Measurements from ENCODE around the gene PLEKHA3. TPM values are rescaled to one million over a fixed set of nuclear protein-coding genes. Genes with fewer than 3 reads are reported as not detected.
A peak's percentile ranks its signal among the peaks of the same experiment; 100 is the strongest.
"Not testable (repeated sequence)": the region's sequence is repeated elsewhere in the genome, so short reads cannot be mapped to it uniquely, and the experiment has no call there.

The PLEKHA3 gene
- total RNA-seq, 2 donors from 2014 or later, result 19.3 to 26.1 TPM

DNA sequence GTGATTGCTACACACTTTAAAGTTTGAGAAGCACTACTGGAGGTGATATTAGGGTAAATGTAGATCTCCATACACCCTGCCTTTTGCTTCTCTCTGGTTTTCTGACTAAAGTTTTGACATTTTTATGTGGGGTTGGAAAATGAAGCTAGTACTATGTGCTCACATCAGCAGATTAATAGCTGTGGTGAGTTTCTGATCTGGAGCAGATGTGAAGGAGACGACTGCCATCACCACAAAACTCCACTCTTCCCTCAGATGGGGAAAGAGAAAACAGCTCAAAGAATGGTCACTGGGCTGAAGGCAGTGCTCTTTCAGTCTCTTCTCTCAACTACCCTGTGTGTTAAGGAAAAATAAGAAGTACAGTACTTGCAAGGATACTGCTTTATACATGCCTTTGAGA is 37.2 kb downstream of the PLEKHA3 start:
- Histone ChIP-seq H3K4me3 (no peak overlapping the region), H3K27ac (no peak overlapping the region), H3K9me3 (no peaks in the 10 kb centered on the region), H3K36me3 (no peaks in the 10 kb centered on the region), H3K27me3 (no peaks in the 10 kb centered on the region), H3K9ac (ENCODE audit: low read depth in 2 of 2, low read length in 2 of 2) (no peak overlapping the region), H3K4me1 (no peaks in the 10 kb centered on the region)
- intact Hi-C loops (cut with DNase I), result no loop called here
- TF ChIP-seq, protein P1, sequence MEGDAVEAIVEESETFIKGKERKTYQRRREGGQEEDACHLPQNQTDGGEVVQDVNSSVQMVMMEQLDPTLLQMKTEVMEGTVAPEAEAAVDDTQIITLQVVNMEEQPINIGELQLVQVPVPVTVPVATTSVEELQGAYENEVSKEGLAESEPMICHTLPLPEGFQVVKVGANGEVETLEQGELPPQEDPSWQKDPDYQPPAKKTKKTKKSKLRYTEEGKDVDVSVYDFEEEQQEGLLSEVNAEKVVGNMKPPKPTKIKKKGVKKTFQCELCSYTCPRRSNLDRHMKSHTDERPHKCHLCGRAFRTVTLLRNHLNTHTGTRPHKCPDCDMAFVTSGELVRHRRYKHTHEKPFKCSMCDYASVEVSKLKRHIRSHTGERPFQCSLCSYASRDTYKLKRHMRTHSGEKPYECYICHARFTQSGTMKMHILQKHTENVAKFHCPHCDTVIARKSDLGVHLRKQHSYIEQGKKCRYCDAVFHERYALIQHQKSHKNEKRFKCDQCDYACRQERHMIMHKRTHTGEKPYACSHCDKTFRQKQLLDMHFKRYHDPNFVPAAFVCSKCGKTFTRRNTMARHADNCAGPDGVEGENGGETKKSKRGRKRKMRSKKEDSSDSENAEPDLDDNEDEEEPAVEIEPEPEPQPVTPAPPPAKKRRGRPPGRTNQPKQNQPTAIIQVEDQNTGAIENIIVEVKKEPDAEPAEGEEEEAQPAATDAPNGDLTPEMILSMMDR (IDR thresholded peaks at IDR 0.05), result no peak
- DNase-seq, result no peak

DNA sequence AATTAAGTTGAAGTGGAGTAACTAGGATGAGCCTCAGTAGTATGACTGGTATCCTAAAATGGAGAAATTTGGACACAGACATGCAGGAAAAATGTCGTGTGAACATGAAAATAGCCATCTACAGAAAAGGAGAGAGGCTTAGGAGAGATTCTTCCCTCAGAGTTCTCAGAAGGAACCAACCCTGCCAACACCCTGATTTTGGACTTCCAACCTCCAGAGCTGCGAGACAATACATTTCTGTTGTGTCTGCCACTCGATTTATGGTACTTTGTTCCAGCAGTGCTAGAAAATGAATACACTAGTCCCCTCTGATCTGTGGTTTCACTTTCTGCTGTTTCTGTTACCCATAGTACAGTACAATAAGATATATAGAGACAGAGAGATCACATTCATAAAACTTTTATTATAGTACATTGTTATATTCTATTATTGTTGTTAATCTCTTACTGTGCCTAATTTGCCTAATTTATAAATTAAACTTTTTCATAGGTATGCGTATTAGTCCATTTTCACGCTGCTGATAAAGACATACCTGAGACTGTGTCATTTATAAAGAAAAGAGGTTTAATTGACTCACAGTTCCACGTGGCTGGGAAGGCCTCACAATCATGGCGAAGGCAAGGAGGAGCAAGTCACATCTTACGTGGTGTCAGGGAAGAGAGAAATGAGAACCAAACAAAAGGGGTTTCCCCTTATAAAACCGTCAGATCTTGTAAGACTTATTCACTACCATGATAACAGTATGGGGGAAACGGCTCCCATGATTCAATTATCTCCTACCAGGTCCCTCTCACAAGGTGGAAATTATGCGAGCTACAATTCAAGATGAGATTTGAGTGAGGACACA is 41.3 kb downstream of the PLEKHA3 start:
- TF ChIP-seq, protein P1 (IDR thresholded peaks at IDR 0.05), result no peak
- Histone ChIP-seq H3K4me3 (no peak overlapping the region), H3K27me3 (no peaks in the 10 kb centered on the region), H3K27ac (no peak overlapping the region), H3K9me3 (no peaks in the 10 kb centered on the region), H3K4me1 (no peaks in the 10 kb centered on the region), H3K9ac (ENCODE audit: low read depth in 2 of 2, low read length in 2 of 2) (no peak overlapping the region), H3K36me3 (no peaks in the 10 kb centered on the region)
- DNase-seq, result no peak
- intact Hi-C loops (cut with DNase I), result loop anchor here (5.0 kb wide), 1 partner anchor 34 kb away; no protein-coding TSS in a partner anchor

DNA sequence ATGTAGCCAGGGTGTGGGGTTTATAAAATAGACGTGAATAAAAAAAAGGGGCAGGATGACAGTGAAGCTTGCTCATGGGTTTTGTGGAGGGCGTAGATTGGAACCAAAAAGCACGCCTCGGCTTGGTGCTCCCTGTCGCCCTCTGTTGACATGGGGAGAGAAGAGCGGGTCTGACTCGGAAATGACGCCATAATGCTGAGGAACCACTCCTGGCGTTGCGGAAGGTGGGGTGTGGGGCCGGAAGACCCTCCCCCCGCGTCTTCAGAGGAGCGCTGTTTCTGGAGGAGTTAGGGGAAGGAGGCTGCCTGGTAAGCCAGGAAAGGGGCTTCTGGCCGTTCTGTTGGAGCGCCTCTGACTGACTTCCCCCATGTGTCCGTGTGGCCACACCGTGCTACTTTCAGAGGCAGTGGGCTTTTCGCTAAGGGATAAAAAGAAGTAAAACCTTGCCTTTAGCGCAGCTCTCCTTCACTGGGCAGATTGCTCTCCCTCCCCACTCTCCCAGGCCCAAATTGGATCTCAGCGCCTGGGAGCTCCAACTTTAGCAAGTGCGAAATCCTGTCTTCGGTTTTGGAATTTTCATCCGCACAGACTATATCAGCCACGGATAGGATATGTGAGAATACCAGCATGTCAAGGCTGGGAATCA is 42.8 kb downstream of the PLEKHA3 start:
- intact Hi-C loops (cut with DNase I), result loop anchor here (5.0 kb wide), 1 partner anchor 36 kb away; no protein-coding TSS in a partner anchor
- H3K9ac ChIP-seq (ENCODE audit: low read depth in 2 of 2, low read length in 2 of 2), result peak overlapping the region; percentile 53 to 77
- no peaks in the 10 kb centered on the region for H3K9me3 ChIP-seq
- H3K4me3 ChIP-seq, result peak overlapping the region; percentile 60
- TF ChIP-seq, protein P1 (IDR thresholded peaks at IDR 0.05), result peak; percentile 44
- DNase-seq, result peak; percentile 83
- H3K4me1 ChIP-seq, result no peaks in the 10 kb centered on the region
- no peak overlapping the region for H3K27ac ChIP-seq
- H3K36me3 ChIP-seq, result no peaks in the 10 kb centered on the region
- no peaks in the 10 kb centered on the region for H3K27me3 ChIP-seq

DNA sequence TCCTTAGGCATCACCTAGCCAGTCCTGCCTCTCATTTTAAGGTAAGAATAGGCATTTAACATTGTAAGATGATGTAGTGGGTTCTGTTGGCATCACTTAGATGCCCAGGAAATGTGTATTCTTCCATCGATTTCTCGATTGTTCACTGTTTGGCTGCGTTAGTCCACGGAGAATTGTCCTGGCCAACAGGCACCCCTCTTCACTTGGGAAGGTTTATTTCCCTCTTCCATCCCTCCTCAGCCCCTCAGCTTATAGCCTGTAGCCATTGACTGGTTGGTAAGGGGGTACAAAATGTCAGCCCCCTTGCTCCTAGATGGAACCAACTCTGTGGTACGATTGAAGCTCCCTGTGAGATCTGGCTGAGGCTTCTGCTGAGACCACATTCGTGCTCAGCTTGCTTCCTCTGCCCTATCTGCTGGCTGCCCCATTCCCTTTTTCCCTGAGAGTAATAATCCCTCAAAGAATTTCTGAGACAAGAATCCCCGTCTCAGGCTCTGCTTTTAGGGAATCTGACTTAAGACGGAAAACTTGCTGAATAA is 43.4 kb downstream of the PLEKHA3 start:
- no peak for DNase-seq
- intact Hi-C loops (cut with DNase I), result loop anchor here (5.0 kb wide), 1 partner anchor 36 kb away; no protein-coding TSS in a partner anchor
- no peak overlapping the region for H3K27ac ChIP-seq
- H3K9ac ChIP-seq (ENCODE audit: low read depth in 2 of 2, low read length in 2 of 2), result peak overlapping the region; percentile 53 to 77
- no peaks in the 10 kb centered on the region for H3K9me3 ChIP-seq
- H3K27me3 ChIP-seq, result no peaks in the 10 kb centered on the region
- H3K4me1 ChIP-seq, result no peaks in the 10 kb centered on the region
- TF ChIP-seq, protein P1 (IDR thresholded peaks at IDR 0.05), result no peak
- H3K36me3 ChIP-seq, result no peaks in the 10 kb centered on the region
- peak overlapping the region; percentile 60 for H3K4me3 ChIP-seq

DNA sequence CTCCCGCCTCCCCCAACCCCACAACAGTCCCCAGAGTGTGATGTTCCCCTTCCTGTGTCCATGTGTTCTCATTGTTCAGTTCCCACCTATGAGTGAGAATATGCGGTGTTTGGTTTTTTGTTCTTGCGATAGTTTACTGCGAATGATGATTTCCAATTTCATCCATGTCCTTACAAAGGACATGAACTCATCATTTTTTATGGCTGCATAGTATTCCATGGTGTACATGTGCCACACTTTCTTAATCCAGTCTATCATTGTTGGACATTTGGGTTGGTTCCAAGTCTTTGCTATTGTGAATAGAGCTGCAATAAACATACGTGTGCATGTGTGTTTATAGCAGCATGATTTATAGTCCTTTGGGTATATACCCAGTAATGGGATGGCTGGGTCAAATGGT is 44.8 kb downstream of the PLEKHA3 start:
- H3K4me3 ChIP-seq; H3K27ac ChIP-seq; H3K9me3 ChIP-seq; H3K4me1 ChIP-seq; H3K9ac ChIP-seq (ENCODE audit: low read depth in 2 of 2, low read length in 2 of 2); DNase-seq; H3K27me3 ChIP-seq; intact Hi-C loops (cut with DNase I); H3K36me3 ChIP-seq: not testable (repeated sequence)

DNA sequence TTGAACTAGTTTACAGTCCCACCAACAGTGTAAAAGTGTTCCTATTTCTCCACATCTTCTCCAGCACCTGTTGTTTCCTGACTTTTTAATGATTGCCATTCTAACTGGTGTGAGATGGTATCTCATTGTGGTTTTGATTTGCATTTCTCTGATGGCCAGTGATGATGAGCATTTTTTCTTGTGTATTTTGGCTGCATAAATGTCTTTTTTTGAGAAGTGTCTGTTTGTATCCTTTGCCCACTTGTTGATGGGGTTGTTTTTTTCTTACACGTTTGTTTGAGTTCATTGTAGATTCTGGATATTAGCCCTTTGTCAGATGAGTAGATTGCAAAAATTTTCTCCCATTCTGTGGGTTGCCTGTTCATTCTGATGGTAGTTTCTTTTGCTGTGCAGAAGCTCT is 45.2 kb downstream of the PLEKHA3 start:
- H3K4me1 ChIP-seq; H3K9ac ChIP-seq (ENCODE audit: low read depth in 2 of 2, low read length in 2 of 2); H3K4me3 ChIP-seq; H3K27me3 ChIP-seq; H3K27ac ChIP-seq; DNase-seq; H3K36me3 ChIP-seq; H3K9me3 ChIP-seq; intact Hi-C loops (cut with DNase I): not testable (repeated sequence)
